Mononuclear cell (primary cell): ENCODE measurements around the gene WSB2. TPM values are rescaled to one million over a fixed set of nuclear protein-coding genes. Genes with fewer than 3 reads are reported as not detected.
"Not testable (repeated sequence)": the region's sequence is repeated elsewhere in the genome, so short reads cannot be mapped to it uniquely, and the experiment has no call there.

Source experiments
- H3K27me3 ChIP-seq: 2 replicates; pipeline ENCODE4 v1.6.0; 2011; ENCODE audit warnings: low read length, control low read depth; ENCODE audit not compliant: insufficient read depth
- H3K4me1 ChIP-seq: 2 replicates; pipeline ENCODE4 v1.5.1; 2011; ENCODE audit warnings: mild to moderate bottlenecking, low read length, control low read depth; ENCODE audit not compliant: insufficient read depth
- H3K4me3 ChIP-seq: 2 replicates; pipeline ENCODE4 v1.5.1; 2011; ENCODE audit warnings: mild to moderate bottlenecking, low read length, moderate library complexity
- H3K9me3 ChIP-seq: 2 replicates; pipeline ENCODE4 v1.5.1; 2011; ENCODE audit warnings: low read depth, mild to moderate bottlenecking, control low read depth, low read length
- total RNA-seq: library from RNA; depleted of rRNA; stranded (reverse); fragments of >200 nt; gene quantifications from one replicate; pipeline ENCODE4 v1.2.3, GENCODE V29; 2012

Gene WSB2
- total RNA-seq, 1 donor: 21.1 TPM

GRCh38 chr12:117999806-118000205, 61.2 kb downstream of the WSB2 start:
- not testable (repeated sequence) for H3K9me3 ChIP-seq, H3K4me3 ChIP-seq, H3K27me3 ChIP-seq, H3K4me1 ChIP-seq

- H3K4me3 ChIP-seq: no peak overlapping the region
- no peaks in the 10 kb centered on the region for H3K27me3 ChIP-seq
- no peaks in the 10 kb centered on the region for H3K4me1 ChIP-seq
- no peaks in the 10 kb centered on the region for H3K9me3 ChIP-seq
Measured at GRCh38 chr12:117998719-117999118, 62.3 kb downstream of the WSB2 start.

- no peaks in the 10 kb centered on the region for H3K4me1 ChIP-seq
- no peaks in the 10 kb centered on the region for H3K27me3 ChIP-seq
- H3K9me3 ChIP-seq: no peaks in the 10 kb centered on the region
- H3K4me3 ChIP-seq: no peak overlapping the region
Measured at GRCh38 chr12:117994551-117995438, 66.2 kb downstream of the WSB2 start.

GRCh38 chr12:117986705-117987469, 74.1 kb downstream of the WSB2 start:
- Histone ChIP-seq H3K4me1 (no peaks in the 10 kb centered on the region), H3K27me3 (no peaks in the 10 kb centered on the region), H3K9me3 (no peaks in the 10 kb centered on the region), H3K4me3 (no peak overlapping the region)

GRCh38 chr12:117985182-117985581, 75.8 kb downstream of the WSB2 start:
- Histone ChIP-seq H3K4me3 (no peak overlapping the region), H3K4me1 (no peaks in the 10 kb centered on the region), H3K27me3 (no peaks in the 10 kb centered on the region), H3K9me3 (no peaks in the 10 kb centered on the region)

Other genes with a start within 250 kb of the WSB2 start
- gene KSR2, start 92.2 kb downstream of the WSB2 start, total RNA-seq: 0.10 TPM
- gene RFC5, start 44.5 kb downstream of the WSB2 start, total RNA-seq: 11.2 TPM
- 1.8 TPM for gene VSIG10, start 42.8 kb upstream of the WSB2 start, total RNA-seq
- gene PEBP1, start 74.9 kb upstream of the WSB2 start, total RNA-seq: 66.9 TPM